ENCODE measurements around the gene GATD1.
"Not testable (repeated sequence)": the region's sequence is repeated elsewhere in the genome, so short reads cannot be mapped to it uniquely, and the experiment has no call there.

GATD1 gene

DNA sequence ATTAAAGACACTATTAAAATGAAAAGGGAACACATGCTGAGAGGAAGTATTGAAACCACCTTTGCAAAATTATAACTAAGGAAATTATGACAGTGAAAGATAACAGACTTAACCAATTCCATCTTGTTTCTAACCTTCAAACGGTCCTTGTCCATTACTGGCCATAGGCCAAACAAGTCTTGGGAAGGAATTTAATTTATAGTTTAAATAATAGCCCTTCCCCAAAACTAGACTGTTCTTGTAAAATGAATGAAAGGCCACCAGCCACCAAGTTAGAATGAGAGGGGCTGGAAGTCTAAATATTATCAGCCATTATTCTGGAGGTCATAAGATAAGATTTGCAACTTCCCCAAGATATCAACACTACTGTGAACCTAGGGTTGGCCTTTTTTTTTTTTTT, 31.9 kb downstream of the GATD1 start:
- H3K4me1 ChIP-seq (ENCODE audit: low read depth, poor library complexity, severe bottlenecking) = peaks cover 24% of the 10 kb centered on the region

DNA sequence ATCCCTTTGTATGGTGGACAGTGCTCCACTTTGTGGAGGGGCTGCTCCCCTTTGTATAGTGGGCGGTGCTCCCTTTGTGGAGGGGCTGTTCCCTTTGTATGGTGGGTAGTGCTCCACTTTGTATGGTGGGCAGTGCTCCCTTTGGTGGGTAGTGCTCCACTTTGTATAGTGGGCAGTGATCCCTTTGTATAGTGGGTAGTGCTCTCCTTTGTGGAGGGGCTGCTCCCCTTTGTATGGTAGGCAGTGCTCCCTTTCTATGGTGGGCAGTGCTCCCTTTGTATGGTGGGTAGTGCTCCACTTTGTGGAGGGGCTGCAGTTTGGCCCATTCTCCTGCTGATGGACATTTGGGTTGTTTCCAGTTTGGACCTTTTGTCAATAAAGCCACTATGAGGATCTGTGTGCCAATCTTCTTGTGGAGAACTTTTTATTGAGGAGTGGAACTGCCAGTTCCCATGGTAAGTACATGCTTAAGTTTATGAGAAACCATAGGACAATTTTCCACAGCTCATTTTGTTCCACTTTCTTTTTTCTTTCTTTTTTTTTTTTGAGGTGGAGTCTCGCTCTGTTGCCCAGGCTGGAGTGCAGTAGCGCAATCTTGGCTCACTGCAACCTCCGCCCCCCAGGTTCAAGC, 34.6 kb downstream of the GATD1 start:
- no peak overlapping the region for H2AFZ ChIP-seq (ENCODE audit: low read depth)

More for the DNA sequence above, 31.9 kb downstream of the GATD1 start:
- Histone ChIP-seq H3K9ac (no peak overlapping the region), H3K36me3 (ENCODE audit: insufficient read depth) (no peaks in the 10 kb centered on the region), H3K79me2 (ENCODE audit: insufficient read depth, low read depth) (peaks cover 31% of the 10 kb centered on the region), H3K27ac (no peak overlapping the region), H2AFZ (ENCODE audit: low read depth) (no peak overlapping the region), H3K4me3 (IDR thresholded peaks at IDR 0.05; ENCODE audit: insufficient read depth, low read depth, low read length) (no peak overlapping the region), H3K27me3 (ENCODE audit: insufficient read depth, low read depth) (no peaks in the 10 kb centered on the region), H4K20me1 (ENCODE audit: insufficient read depth) (no peaks in the 10 kb centered on the region), H3K4me2 (peak overlapping the region; percentile 44; the same call in 1 of the 2 replicates)
- TF ChIP-seq, protein P1, sequence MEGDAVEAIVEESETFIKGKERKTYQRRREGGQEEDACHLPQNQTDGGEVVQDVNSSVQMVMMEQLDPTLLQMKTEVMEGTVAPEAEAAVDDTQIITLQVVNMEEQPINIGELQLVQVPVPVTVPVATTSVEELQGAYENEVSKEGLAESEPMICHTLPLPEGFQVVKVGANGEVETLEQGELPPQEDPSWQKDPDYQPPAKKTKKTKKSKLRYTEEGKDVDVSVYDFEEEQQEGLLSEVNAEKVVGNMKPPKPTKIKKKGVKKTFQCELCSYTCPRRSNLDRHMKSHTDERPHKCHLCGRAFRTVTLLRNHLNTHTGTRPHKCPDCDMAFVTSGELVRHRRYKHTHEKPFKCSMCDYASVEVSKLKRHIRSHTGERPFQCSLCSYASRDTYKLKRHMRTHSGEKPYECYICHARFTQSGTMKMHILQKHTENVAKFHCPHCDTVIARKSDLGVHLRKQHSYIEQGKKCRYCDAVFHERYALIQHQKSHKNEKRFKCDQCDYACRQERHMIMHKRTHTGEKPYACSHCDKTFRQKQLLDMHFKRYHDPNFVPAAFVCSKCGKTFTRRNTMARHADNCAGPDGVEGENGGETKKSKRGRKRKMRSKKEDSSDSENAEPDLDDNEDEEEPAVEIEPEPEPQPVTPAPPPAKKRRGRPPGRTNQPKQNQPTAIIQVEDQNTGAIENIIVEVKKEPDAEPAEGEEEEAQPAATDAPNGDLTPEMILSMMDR (conservative IDR thresholded peaks at IDR 0.05; ENCODE audit: low read depth, low read length) = no peak

DNA sequence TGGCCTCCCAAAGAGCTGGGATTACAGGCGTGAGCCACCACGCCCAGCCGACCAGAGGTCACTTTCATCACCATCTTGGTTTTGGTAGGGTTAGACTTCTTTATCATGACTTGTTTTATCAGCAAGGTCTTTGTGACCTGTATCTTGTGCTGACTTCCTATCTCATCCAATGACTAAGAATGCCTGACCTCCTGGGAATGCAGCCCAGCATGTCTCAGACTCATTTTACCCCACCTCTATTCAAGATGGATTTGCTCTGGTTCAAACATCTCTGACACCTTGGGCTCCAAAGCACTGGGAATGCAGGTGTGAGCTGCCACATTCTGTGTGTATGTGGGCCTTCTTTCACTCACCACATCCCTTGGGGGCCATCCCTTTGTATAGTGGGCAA, 35.1 kb downstream of the GATD1 start:
- Histone ChIP-seq H3K36me3 (ENCODE audit: insufficient read depth) (no peaks in the 10 kb centered on the region), H3K4me1 (ENCODE audit: low read depth, poor library complexity, severe bottlenecking) (peaks cover 13% of the 10 kb centered on the region), H3K4me3 (IDR thresholded peaks at IDR 0.05; ENCODE audit: insufficient read depth, low read depth, low read length) (no peak overlapping the region), H3K27ac (no peak overlapping the region), H4K20me1 (ENCODE audit: insufficient read depth) (no peaks in the 10 kb centered on the region), H3K79me2 (ENCODE audit: insufficient read depth, low read depth) (no peaks in the 10 kb centered on the region; the same call in 1 of the 2 replicates), H3K27me3 (ENCODE audit: insufficient read depth, low read depth) (peaks cover 19% of the 10 kb centered on the region), H3K4me2 (no peak overlapping the region), H3K9ac (no peak overlapping the region), H2AFZ (ENCODE audit: low read depth) (no peak overlapping the region)
- TF ChIP-seq, protein P1 (conservative IDR thresholded peaks at IDR 0.05; ENCODE audit: low read depth, low read length) = no peak

More for the DNA sequence above, 34.6 kb downstream of the GATD1 start:
- Histone ChIP-seq H3K4me2 (no peak overlapping the region), H3K36me3 (ENCODE audit: insufficient read depth) (no peaks in the 10 kb centered on the region), H4K20me1 (ENCODE audit: insufficient read depth) (no peaks in the 10 kb centered on the region), H3K4me3 (IDR thresholded peaks at IDR 0.05; ENCODE audit: insufficient read depth, low read depth, low read length) (no peak overlapping the region), H3K4me1 (ENCODE audit: low read depth, poor library complexity, severe bottlenecking) (peaks cover 13% of the 10 kb centered on the region), H3K27ac (no peak overlapping the region), H3K27me3 (ENCODE audit: insufficient read depth, low read depth) (peaks cover 13% of the 10 kb centered on the region; the same call in 1 of the 2 replicates), H3K79me2 (ENCODE audit: insufficient read depth, low read depth) (peaks cover 4% of the 10 kb centered on the region; the same call in 1 of the 2 replicates), H3K9ac (no peak overlapping the region)
- TF ChIP-seq, protein P1 (conservative IDR thresholded peaks at IDR 0.05; ENCODE audit: low read depth, low read length) = no peak

DNA sequence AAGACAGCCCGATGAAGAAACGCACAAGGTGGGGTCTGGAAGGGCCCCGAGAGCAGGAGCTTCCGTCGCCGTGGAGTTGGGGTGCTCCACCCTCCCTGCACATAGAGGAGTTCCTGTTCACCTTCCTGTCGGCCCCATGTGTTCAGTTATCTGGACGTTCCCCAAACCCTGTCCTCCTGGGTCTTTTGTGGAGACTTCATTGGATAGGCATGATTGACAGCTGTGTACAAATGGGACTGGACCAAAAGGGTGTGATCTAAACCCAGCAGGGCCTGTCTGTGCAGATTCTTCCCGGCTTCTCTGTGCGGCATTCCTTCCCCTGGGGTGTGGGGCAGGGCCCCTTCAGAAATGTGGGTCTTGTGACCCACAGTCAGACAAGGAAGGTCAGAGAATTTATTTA, 39.4 kb downstream of the GATD1 start:
- H3K27me3 ChIP-seq (ENCODE audit: insufficient read depth, low read depth) = peaks cover 33% of the 10 kb centered on the region
- not testable (repeated sequence) for H3K9ac ChIP-seq; H3K27ac ChIP-seq; H4K20me1 ChIP-seq (ENCODE audit: insufficient read depth); H3K79me2 ChIP-seq (ENCODE audit: insufficient read depth, low read depth); H3K4me1 ChIP-seq (ENCODE audit: low read depth, poor library complexity, severe bottlenecking); H3K36me3 ChIP-seq (ENCODE audit: insufficient read depth); H2AFZ ChIP-seq (ENCODE audit: low read depth); H3K4me3 ChIP-seq (IDR thresholded peaks at IDR 0.05; ENCODE audit: insufficient read depth, low read depth, low read length); H3K4me2 ChIP-seq

DNA sequence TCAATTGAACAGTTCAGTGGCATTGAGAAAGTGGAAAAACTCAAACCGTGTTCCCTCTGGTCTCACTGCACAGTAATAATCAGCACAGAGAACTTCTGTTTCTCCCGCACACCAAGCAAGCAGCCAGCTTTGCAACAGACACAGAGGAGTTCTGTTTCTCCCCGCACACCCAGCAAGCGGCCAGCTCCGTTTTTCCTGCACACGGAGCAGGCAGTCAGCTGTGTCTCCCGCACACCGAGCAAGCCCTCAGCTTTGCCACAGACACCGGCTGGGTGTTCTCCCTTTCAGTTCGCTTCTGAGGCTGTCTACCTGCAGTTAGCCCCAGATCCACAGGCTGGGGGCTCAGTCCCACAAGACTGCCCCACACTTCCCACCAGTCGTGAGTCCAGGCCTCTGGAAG, 39.9 kb downstream of the GATD1 start:
- Histone ChIP-seq H3K79me2 (ENCODE audit: insufficient read depth, low read depth) (no peaks in the 10 kb centered on the region), H3K9ac (no peak overlapping the region), H3K36me3 (ENCODE audit: insufficient read depth) (no peaks in the 10 kb centered on the region), H3K27me3 (ENCODE audit: insufficient read depth, low read depth) (peaks cover 38% of the 10 kb centered on the region), H2AFZ (ENCODE audit: low read depth) (no peak overlapping the region), H3K4me2 (no peak overlapping the region), H3K4me1 (ENCODE audit: low read depth, poor library complexity, severe bottlenecking) (no peaks in the 10 kb centered on the region), H3K27ac (no peak overlapping the region), H4K20me1 (ENCODE audit: insufficient read depth) (no peaks in the 10 kb centered on the region), H3K4me3 (IDR thresholded peaks at IDR 0.05; ENCODE audit: insufficient read depth, low read depth, low read length) (no peak overlapping the region)
- TF ChIP-seq, protein P1 (conservative IDR thresholded peaks at IDR 0.05; ENCODE audit: low read depth, low read length) = no peak

DNA sequence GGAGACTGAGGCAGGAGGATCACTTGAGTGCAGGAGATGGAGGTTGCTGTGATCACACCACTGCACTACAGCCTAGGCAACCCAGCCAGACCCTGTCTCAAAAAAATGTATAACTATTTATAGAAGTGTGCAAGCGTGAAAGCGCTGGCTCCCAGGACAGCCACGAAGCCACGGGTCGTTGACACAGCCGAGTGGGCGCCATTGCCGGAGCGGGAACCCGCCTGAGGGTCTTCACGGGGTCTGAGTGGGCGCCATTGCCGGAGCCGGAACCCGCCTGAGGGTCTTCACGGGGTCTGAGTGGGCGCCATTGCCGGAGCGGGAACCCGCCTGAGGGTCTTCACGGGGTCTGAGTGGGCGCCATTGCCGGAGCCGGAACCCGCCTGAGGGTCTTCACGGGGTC, 42.7 kb downstream of the GATD1 start:
- not testable (repeated sequence) for H3K79me2 ChIP-seq (ENCODE audit: insufficient read depth, low read depth); H3K27ac ChIP-seq; H4K20me1 ChIP-seq (ENCODE audit: insufficient read depth); H2AFZ ChIP-seq (ENCODE audit: low read depth); H3K9ac ChIP-seq; H3K4me3 ChIP-seq (IDR thresholded peaks at IDR 0.05; ENCODE audit: insufficient read depth, low read depth, low read length); H3K4me2 ChIP-seq; H3K36me3 ChIP-seq (ENCODE audit: insufficient read depth); H3K4me1 ChIP-seq (ENCODE audit: low read depth, poor library complexity, severe bottlenecking)
- H3K27me3 ChIP-seq (ENCODE audit: insufficient read depth, low read depth) = peaks cover 42% of the 10 kb centered on the region
